Measurements from ENCODE around the gene ATRNL1. TPM values are rescaled to one million over a fixed set of nuclear protein-coding genes. Genes with fewer than 3 reads are reported as not detected.
"Not testable (repeated sequence)": the region's sequence is repeated elsewhere in the genome, so short reads cannot be mapped to it uniquely, and the experiment has no call there.

Gene ATRNL1
- total RNA-seq, 1 experiment from 2014 or later, result not detected

- no peak for ATAC-seq
- no peak for DNase-seq
- H3K79me2 ChIP-seq (ENCODE audit: low read length), result no peaks in the 10 kb centered on the region
- H2AFZ ChIP-seq (ENCODE audit: low read length), result no peak overlapping the region
- H3K4me2 ChIP-seq (ENCODE audit: low read length), result no peak overlapping the region
- H3K4me3 ChIP-seq (ENCODE audit: low read length), result no peak overlapping the region
- no peaks in the 10 kb centered on the region for H3K27me3 ChIP-seq (ENCODE audit: low read length)
- ChIA-PET CTCF (no interaction called here), POLR2A (ENCODE audit: unreplicated experiment) (no interaction called here)
- H3K4me1 ChIP-seq (ENCODE audit: insufficient read depth, low read length), result no peaks in the 10 kb centered on the region
- no peaks in the 10 kb centered on the region for H3K9me2 ChIP-seq (replicated peaks; ENCODE audit: low read length)
- H3K27ac ChIP-seq (ENCODE audit: low read length), result no peak overlapping the region
- H3K9ac ChIP-seq (ENCODE audit: low read length), result no peak overlapping the region
- H3K36me3 ChIP-seq (ENCODE audit: low read depth, low read length), result no peaks in the 10 kb centered on the region
- no TSS peak for BruUV-seq (replicated peaks)
- H3K9me3 ChIP-seq (ENCODE audit: low read length), result no peaks in the 10 kb centered on the region
- intact Hi-C loops (cut with micrococcal nuclease), result no loop called here
- H4K20me1 ChIP-seq (ENCODE audit: low read length), result no peaks in the 10 kb centered on the region
- H3F3A ChIP-seq (ENCODE audit: low read length, unreplicated experiment), result no peaks in the 10 kb centered on the region
- no peak for TF ChIP-seq EZH2 (IDR thresholded peaks at IDR 0.05; ENCODE audit: low read length, unreplicated experiment)
- TF ChIP-seq EZH2phosphoT487 (IDR thresholded peaks at IDR 0.05; ENCODE audit: borderline replicate concordance, low read length), result no peak
Measured at GRCh38 chr10:115222039-115222438, 128.9 kb downstream of the ATRNL1 start.

- Histone ChIP-seq H3K27me3 (ENCODE audit: low read length) (no peaks in the 10 kb centered on the region), H4K20me1 (ENCODE audit: low read length) (no peaks in the 10 kb centered on the region), H3F3A (ENCODE audit: low read length, unreplicated experiment) (no peaks in the 10 kb centered on the region), H3K9me2 (replicated peaks; ENCODE audit: low read length) (no peaks in the 10 kb centered on the region), H3K27ac (ENCODE audit: low read length) (no peak overlapping the region), H3K4me1 (ENCODE audit: insufficient read depth, low read length) (no peaks in the 10 kb centered on the region), H3K4me3 (ENCODE audit: low read length) (no peak overlapping the region), H3K9ac (ENCODE audit: low read length) (no peak overlapping the region), H3K9me3 (ENCODE audit: low read length) (no peaks in the 10 kb centered on the region), H3K79me2 (ENCODE audit: low read length) (no peaks in the 10 kb centered on the region), H3K4me2 (ENCODE audit: low read length) (no peak overlapping the region), H2AFZ (ENCODE audit: low read length) (no peak overlapping the region), H3K36me3 (ENCODE audit: low read depth, low read length) (no peaks in the 10 kb centered on the region)
- ATAC-seq (no peak), DNase-seq (no peak)
- CTCF ChIA-PET, result no interaction called here
- TF ChIP-seq EZH2phosphoT487 (IDR thresholded peaks at IDR 0.05; ENCODE audit: borderline replicate concordance, low read length) (no peak), EZH2 (IDR thresholded peaks at IDR 0.05; ENCODE audit: low read length, unreplicated experiment) (no peak), CTCF (conservative IDR thresholded peaks at IDR 0.05; ENCODE audit: low read depth, low read length) (no peak)
- BruUV-seq (replicated peaks), result no TSS peak
- POLR2A ChIA-PET (ENCODE audit: unreplicated experiment), result no interaction called here
- intact Hi-C loops (cut with micrococcal nuclease), result no loop called here
Measured at GRCh38 chr10:115239761-115240160, 146.6 kb downstream of the ATRNL1 start.

- TF ChIP-seq EZH2 (IDR thresholded peaks at IDR 0.05; ENCODE audit: low read length, unreplicated experiment), result no peak
- TF ChIP-seq EZH2phosphoT487 (IDR thresholded peaks at IDR 0.05; ENCODE audit: borderline replicate concordance, low read length), result no peak
- TF ChIP-seq CTCF (conservative IDR thresholded peaks at IDR 0.05; ENCODE audit: low read depth, low read length), result no peak
- H4K20me1 ChIP-seq (ENCODE audit: low read length), result no peaks in the 10 kb centered on the region
- no peak overlapping the region for H2AFZ ChIP-seq (ENCODE audit: low read length)
- ATAC-seq (no peak), DNase-seq (no peak)
- H3K9ac ChIP-seq (ENCODE audit: low read length), result no peak overlapping the region
- no peak overlapping the region for H3K4me3 ChIP-seq (ENCODE audit: low read length)
- H3K27me3 ChIP-seq (ENCODE audit: low read length), result no peaks in the 10 kb centered on the region
- no peak overlapping the region for H3K4me2 ChIP-seq (ENCODE audit: low read length)
- BruUV-seq (replicated peaks), result no TSS peak
- no peaks in the 10 kb centered on the region for H3K9me3 ChIP-seq (ENCODE audit: low read length)
- POLR2A ChIA-PET (ENCODE audit: unreplicated experiment), result no interaction called here
- H3F3A ChIP-seq (ENCODE audit: low read length, unreplicated experiment), result no peaks in the 10 kb centered on the region
- intact Hi-C loops (cut with micrococcal nuclease), result no loop called here
- H3K36me3 ChIP-seq (ENCODE audit: low read depth, low read length), result no peaks in the 10 kb centered on the region
- CTCF ChIA-PET, result no interaction called here
- no peaks in the 10 kb centered on the region for H3K9me2 ChIP-seq (replicated peaks; ENCODE audit: low read length)
- no peaks in the 10 kb centered on the region for H3K4me1 ChIP-seq (ENCODE audit: insufficient read depth, low read length)
- H3K27ac ChIP-seq (ENCODE audit: low read length), result no peak overlapping the region
- no peaks in the 10 kb centered on the region for H3K79me2 ChIP-seq (ENCODE audit: low read length)
Measured at GRCh38 chr10:115250784-115251183, 157.6 kb downstream of the ATRNL1 start.

GRCh38 chr10:115253765-115254164, 160.6 kb downstream of the ATRNL1 start:
- BruUV-seq (replicated peaks); ATAC-seq; H3F3A ChIP-seq (ENCODE audit: low read length, unreplicated experiment); H3K79me2 ChIP-seq (ENCODE audit: low read length); H3K4me1 ChIP-seq (ENCODE audit: insufficient read depth, low read length); CTCF ChIA-PET; H2AFZ ChIP-seq (ENCODE audit: low read length); H4K20me1 ChIP-seq (ENCODE audit: low read length); H3K27ac ChIP-seq (ENCODE audit: low read length); H3K9me2 ChIP-seq (replicated peaks; ENCODE audit: low read length); intact Hi-C loops (cut with micrococcal nuclease); H3K9me3 ChIP-seq (ENCODE audit: low read length); H3K4me3 ChIP-seq (ENCODE audit: low read length); H3K9ac ChIP-seq (ENCODE audit: low read length); DNase-seq; H3K4me2 ChIP-seq (ENCODE audit: low read length); POLR2A ChIA-PET (ENCODE audit: unreplicated experiment); H3K27me3 ChIP-seq (ENCODE audit: low read length); H3K36me3 ChIP-seq (ENCODE audit: low read depth, low read length): not testable (repeated sequence)
